Glutamatergic neuron (in vitro differentiated cells): Measurements from ENCODE around the gene CCDC154. TPM values are rescaled to one million over a fixed set of nuclear protein-coding genes. Genes with fewer than 3 reads are reported as not detected.
"Not testable (repeated sequence)": the region's sequence is repeated elsewhere in the genome, so short reads cannot be mapped to it uniquely, and the experiment has no call there.

ENCODE experiments used
- DNase-seq: peaks from one replicate; pipeline ENCODE4 v3.0.0; 2022
- H3K27ac Mint-ChIP-seq: one replicate; pipeline ENCODE4 v1.8.0; 2020; ENCODE audit warnings: mild to moderate bottlenecking, mixed read lengths, inconsistent platforms; ENCODE audit not compliant: unreplicated experiment
- H3K27me3 Mint-ChIP-seq: one replicate; pipeline ENCODE4 v1.8.0; 2020; ENCODE audit warnings: mild to moderate bottlenecking, moderate library complexity, mixed read lengths, inconsistent platforms; ENCODE audit not compliant: unreplicated experiment
- H3K36me3 Mint-ChIP-seq: one replicate; pipeline ENCODE4 v1.8.0; 2020; ENCODE audit warnings: mild to moderate bottlenecking, mixed read lengths, inconsistent platforms; ENCODE audit not compliant: unreplicated experiment
- H3K4me1 Mint-ChIP-seq: one replicate; pipeline ENCODE4 v1.8.0; 2020; ENCODE audit warnings: mild to moderate bottlenecking, low read depth, mixed read lengths, inconsistent platforms; ENCODE audit not compliant: unreplicated experiment
- H3K4me3 Mint-ChIP-seq: one replicate; pipeline ENCODE4 v1.8.0; 2020; ENCODE audit warnings: mild to moderate bottlenecking, mixed read lengths, inconsistent platforms; ENCODE audit not compliant: unreplicated experiment
- H3K9me3 Mint-ChIP-seq: one replicate; pipeline ENCODE4 v1.8.0; 2020; ENCODE audit warnings: mild to moderate bottlenecking, moderate library complexity, mixed read lengths, inconsistent platforms; ENCODE audit not compliant: unreplicated experiment
- total RNA-seq: library from RNA; stranded (reverse); fragmentation: NEBNext Ultra II Directional; extraction: Animal tissue kit (Norgen Biotek cat#: 25700); gene quantifications from one replicate; pipeline ENCODE4 v1.2.1, GENCODE V29; 2021; ENCODE audit not compliant: unreplicated experiment
- TF ChIP-seq, protein P1 (sequence below): fragments of 200-600 bp; sonication (generic); IDR thresholded peaks from one replicate; pipeline ENCODE4 v1.5.0; 2021; ENCODE audit not compliant: partially characterized antibody, unreplicated experiment

The CCDC154 gene
- total RNA-seq, 1 donor from 2014 or later: 4.2 TPM

DNA sequence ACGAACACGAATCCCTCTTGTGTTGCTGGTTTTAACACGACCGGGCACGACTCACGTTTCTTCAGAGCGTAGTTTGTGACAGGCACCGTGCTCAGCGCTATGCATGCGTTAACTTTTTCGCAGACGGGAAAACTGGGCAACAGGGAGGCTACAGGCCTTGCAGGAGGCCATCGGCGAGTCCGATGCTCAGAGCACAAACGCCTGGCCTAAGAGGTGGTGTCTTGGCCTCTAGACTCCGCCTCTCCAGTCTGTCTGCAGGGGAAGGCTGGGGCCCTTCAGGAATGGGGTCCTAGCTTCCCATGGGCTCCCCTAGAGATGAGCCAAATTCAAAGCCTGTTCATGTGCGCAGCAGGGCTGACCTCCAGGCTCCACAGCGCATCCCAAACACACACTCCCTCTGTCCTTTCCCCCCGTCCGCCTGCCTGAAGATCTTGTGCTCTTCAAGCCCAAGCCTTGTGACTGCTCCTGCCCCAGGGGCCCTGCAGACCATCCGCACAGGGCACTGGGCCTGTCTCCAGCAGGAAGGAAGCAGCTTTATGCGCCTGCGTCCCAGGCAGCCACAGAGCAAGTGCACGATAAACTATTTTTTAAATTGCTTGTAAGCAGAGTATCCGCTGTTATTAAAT lies 27.3 kb upstream of the CCDC154 start:
- Mint-ChIP-seq H3K4me3 (no peak overlapping the region), H3K4me1 (peaks cover 8% of the 10 kb centered on the region), H3K9me3 (peaks cover 10% of the 10 kb centered on the region), H3K36me3 (no peaks in the 10 kb centered on the region), H3K27ac (no peak overlapping the region), H3K27me3 (peaks cover 7% of the 10 kb centered on the region)
- DNase-seq: no peak
- TF ChIP-seq, protein P1, sequence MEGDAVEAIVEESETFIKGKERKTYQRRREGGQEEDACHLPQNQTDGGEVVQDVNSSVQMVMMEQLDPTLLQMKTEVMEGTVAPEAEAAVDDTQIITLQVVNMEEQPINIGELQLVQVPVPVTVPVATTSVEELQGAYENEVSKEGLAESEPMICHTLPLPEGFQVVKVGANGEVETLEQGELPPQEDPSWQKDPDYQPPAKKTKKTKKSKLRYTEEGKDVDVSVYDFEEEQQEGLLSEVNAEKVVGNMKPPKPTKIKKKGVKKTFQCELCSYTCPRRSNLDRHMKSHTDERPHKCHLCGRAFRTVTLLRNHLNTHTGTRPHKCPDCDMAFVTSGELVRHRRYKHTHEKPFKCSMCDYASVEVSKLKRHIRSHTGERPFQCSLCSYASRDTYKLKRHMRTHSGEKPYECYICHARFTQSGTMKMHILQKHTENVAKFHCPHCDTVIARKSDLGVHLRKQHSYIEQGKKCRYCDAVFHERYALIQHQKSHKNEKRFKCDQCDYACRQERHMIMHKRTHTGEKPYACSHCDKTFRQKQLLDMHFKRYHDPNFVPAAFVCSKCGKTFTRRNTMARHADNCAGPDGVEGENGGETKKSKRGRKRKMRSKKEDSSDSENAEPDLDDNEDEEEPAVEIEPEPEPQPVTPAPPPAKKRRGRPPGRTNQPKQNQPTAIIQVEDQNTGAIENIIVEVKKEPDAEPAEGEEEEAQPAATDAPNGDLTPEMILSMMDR: no peak

DNA sequence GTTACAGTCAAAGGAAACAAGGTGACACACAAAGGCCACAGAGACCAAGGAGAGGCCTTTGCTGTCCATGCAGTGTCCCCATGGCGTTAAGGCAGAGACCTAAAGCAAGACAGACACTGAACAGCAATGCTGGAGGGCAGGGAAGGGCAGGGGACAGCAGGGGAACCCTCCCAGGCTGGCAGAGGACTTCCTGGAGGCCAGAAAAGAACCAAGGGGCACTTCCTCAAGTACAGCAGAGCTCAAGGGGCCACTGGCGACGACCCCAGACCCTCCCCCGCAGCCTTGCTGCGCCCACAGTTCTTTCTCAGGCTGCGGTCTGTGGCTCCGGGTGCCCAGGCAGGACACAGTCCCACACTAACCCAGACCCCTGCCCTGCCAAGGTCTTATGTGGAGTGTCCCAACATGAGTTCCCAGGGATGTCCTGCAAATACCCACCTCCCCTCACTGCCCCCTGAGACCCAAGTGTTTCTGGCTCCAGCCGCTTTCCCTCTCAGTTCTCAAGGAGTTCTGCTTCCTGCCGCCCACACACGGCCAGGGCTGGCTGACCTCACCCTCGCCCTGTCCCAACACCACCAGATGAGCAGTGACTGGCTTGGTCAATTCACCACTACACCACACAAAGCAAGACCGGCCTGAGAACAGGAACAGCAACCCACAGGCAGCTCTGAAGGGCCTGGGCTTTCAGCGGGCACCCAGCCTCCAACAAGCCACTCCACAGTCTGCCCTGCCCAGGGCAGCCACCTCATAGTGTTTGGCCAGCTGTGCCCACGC lies 26.3 kb upstream of the CCDC154 start:
- TF ChIP-seq, protein P1: no peak
- Mint-ChIP-seq H3K4me1 (peaks cover 8% of the 10 kb centered on the region), H3K9me3 (peaks cover 7% of the 10 kb centered on the region), H3K27ac (peak overlapping the region; percentile 17), H3K27me3 (peaks cover 7% of the 10 kb centered on the region), H3K36me3 (no peaks in the 10 kb centered on the region), H3K4me3 (no peak overlapping the region)
- no peak for DNase-seq

DNA sequence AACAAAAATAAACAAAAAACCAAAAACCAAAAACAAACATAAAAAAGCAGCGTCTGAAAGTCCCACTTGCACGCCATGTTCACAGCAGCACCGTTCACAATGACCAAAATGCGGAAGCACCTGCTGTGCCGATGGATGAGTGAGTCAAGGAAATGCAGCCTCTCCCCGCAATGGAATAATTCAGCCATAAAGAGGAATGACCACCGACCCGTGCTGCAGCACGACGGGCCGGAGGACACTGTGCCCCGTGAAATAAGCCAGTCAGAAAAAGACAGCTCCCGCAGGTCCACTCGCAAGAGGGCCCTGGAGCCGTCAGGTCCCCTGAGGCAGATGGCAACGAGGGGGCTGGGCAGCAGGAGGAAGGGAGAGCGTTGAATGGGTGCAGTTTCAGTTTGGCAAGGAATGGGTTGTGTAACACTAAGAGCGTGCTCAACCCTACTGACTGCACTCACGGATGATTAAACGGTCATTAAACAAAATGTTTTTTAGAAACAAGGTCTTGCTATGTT lies 25.4 kb upstream of the CCDC154 start:
- Mint-ChIP-seq H3K27me3 (peaks cover 8% of the 10 kb centered on the region), H3K36me3 (no peaks in the 10 kb centered on the region), H3K4me1 (peaks cover 8% of the 10 kb centered on the region), H3K4me3 (no peak overlapping the region), H3K9me3 (peaks cover 4% of the 10 kb centered on the region), H3K27ac (no peak overlapping the region)
- TF ChIP-seq, protein P1: no peak
- no peak for DNase-seq

GRCh38 chr16:1469141-1469540 lies 24.8 kb upstream of the CCDC154 start:
- not testable (repeated sequence) for H3K4me1 Mint-ChIP-seq, H3K36me3 Mint-ChIP-seq, H3K27ac Mint-ChIP-seq, H3K9me3 Mint-ChIP-seq, H3K4me3 Mint-ChIP-seq, DNase-seq, H3K27me3 Mint-ChIP-seq

- peaks cover 8% of the 10 kb centered on the region for H3K27me3 Mint-ChIP-seq
- H3K4me1 Mint-ChIP-seq: peaks cover 5% of the 10 kb centered on the region
- TF ChIP-seq, protein P1: no peak
- H3K9me3 Mint-ChIP-seq: peaks cover 4% of the 10 kb centered on the region
- DNase-seq: no peak
- H3K4me3 Mint-ChIP-seq: no peak overlapping the region
- H3K27ac Mint-ChIP-seq: no peak overlapping the region
- H3K36me3 Mint-ChIP-seq: no peaks in the 10 kb centered on the region
These were observed 24.1 kb upstream of the CCDC154 start for GRCh38 chr16:1468426-1468810.
